GM20000 (cell line): ENCODE results near the gene DNAH5.

Experiments
- DNase-seq: peaks from one replicate; pipeline ENCODE4 v3.0.0; 2012; ENCODE audit warnings: low spot score
- TF ChIP-seq, protein P1 (sequence below): IDR thresholded peaks from 2 replicates; pipeline ENCODE4 v1.5.1; 2012; ENCODE audit warnings: mild to moderate bottlenecking, control low read depth; ENCODE audit errors: extremely low read depth, missing control alignments

DNAH5 gene

GRCh38 chr5:13921578-13921977 lies 22.9 kb downstream of the DNAH5 start:
- TF ChIP-seq, protein P1, sequence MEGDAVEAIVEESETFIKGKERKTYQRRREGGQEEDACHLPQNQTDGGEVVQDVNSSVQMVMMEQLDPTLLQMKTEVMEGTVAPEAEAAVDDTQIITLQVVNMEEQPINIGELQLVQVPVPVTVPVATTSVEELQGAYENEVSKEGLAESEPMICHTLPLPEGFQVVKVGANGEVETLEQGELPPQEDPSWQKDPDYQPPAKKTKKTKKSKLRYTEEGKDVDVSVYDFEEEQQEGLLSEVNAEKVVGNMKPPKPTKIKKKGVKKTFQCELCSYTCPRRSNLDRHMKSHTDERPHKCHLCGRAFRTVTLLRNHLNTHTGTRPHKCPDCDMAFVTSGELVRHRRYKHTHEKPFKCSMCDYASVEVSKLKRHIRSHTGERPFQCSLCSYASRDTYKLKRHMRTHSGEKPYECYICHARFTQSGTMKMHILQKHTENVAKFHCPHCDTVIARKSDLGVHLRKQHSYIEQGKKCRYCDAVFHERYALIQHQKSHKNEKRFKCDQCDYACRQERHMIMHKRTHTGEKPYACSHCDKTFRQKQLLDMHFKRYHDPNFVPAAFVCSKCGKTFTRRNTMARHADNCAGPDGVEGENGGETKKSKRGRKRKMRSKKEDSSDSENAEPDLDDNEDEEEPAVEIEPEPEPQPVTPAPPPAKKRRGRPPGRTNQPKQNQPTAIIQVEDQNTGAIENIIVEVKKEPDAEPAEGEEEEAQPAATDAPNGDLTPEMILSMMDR, result no peak
- no peak for DNase-seq

DNA sequence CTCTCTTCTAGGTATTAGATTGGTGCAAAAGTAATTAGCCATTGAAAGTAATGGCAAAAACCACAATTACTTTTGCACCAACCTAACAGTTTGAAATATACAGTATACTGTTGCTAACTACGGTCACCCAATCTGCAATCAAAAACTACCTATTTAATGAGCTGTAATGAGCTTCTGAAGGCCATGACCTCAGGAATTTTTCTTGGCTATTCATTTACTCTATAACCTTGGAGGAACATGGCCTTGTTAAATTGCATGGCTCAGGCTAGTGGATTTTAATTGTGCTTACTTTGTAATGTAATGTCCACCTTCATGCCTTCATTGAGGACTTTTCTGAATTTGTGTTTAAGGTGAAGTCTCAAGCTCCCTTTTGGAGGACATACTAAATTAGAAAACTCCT lies 24.7 kb downstream of the DNAH5 start:
- DNase-seq, result no peak
- TF ChIP-seq, protein P1, result no peak

- DNase-seq, result no peak
- TF ChIP-seq, protein P1, result no peak
These were observed 25.4 kb downstream of the DNAH5 start for GRCh38 chr5:13919087-13919486.

DNA sequence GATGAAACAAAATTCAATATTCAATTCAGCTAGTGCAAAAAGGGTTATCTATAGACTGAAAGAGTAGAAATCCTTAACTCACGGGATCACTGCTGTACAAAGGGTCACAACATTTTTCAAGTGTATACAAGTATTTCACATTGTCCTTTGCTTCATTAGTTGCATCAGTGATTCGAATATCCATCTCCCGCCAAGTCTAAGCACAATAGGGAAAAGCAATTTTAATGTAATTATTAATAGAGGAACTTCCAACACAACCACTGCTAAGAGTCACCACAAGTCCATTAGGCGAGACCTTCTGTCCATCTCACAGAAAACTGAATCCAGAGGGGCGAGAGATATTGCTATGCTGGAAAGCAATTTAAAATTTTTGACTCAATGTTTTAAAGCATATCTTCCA lies 27.4 kb downstream of the DNAH5 start:
- no peak for DNase-seq

GRCh38 chr5:13913962-13914361 lies 30.5 kb downstream of the DNAH5 start:
- TF ChIP-seq, protein P1, result no peak
- no peak for DNase-seq

More for the DNA sequence above, 27.4 kb downstream of the DNAH5 start:
- TF ChIP-seq, protein P1, result no peak

- DNase-seq, result no peak
- TF ChIP-seq, protein P1, result no peak
These were observed 33.7 kb downstream of the DNAH5 start for GRCh38 chr5:13910637-13911288.

DNA sequence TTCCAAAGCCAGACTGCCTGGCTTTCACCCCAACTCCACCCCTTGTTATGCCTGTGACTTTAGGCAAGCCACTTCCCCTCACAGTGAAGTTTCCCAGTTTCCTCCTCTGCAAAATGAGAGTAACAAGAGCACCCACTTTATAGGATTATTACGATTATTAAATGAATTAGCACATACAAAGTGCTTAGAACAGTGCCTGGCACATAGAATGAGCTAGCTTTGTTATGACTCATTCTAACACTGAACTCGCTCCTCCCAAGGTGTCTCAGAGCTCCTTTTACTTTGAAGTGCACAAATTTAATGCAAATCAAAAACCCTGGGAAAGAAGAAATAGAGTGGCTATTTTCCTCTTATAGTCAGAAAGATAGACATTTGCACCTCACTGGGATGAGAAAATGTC lies 34.3 kb downstream of the DNAH5 start:
- TF ChIP-seq, protein P1, result no peak
- DNase-seq, result no peak
